H54 (cell line): Measurements from ENCODE around the gene TEAD1.

Experiments used
- DNase-seq: peaks from one replicate; pipeline ENCODE4 v3.0.0; 2011; ENCODE audit warnings: low spot score, mixed read lengths; ENCODE audit not compliant: insufficient read length
- FAIRE-seq: peaks from 3 replicates; lab custom pipeline; 2011; peaks lifted over from hg19 to GRCh38; lab: Jason Lieb, UNC
- POLR2A ChIP-seq: IDR thresholded peaks from 2 replicates; pipeline ENCODE4 v1.6.1; 2011; ENCODE audit warnings: low read depth, mild to moderate bottlenecking, low read length

The TEAD1 gene

GRCh38 chr11:12922980-12923507 is 248.8 kb downstream of the TEAD1 start:
- FAIRE-seq: no peak

GRCh38 chr11:12924650-12925049 is 250.4 kb downstream of the TEAD1 start:
- DNase-seq (no peak), FAIRE-seq (no peak)
- TF ChIP-seq POLR2A: no peak

More at GRCh38 chr11:12922980-12923507, 248.8 kb downstream of the TEAD1 start:
- TF ChIP-seq POLR2A: no peak
- no peak for DNase-seq

GRCh38 chr11:12925520-12925919 is 251.3 kb downstream of the TEAD1 start:
- DNase-seq: no peak
- TF ChIP-seq POLR2A: no peak
- FAIRE-seq: no peak

- DNase-seq (no peak), FAIRE-seq (no peak)
- TF ChIP-seq POLR2A: no peak
These were observed 253.0 kb downstream of the TEAD1 start for GRCh38 chr11:12927221-12927620.

GRCh38 chr11:12927886-12928285 is 253.7 kb downstream of the TEAD1 start:
- TF ChIP-seq POLR2A: no peak
- FAIRE-seq (no peak), DNase-seq (no peak)

GRCh38 chr11:12930850-12931249 is 256.6 kb downstream of the TEAD1 start:
- no peak for TF ChIP-seq POLR2A
- DNase-seq (no peak), FAIRE-seq (no peak)

GRCh38 chr11:12932485-12932884 is 258.3 kb downstream of the TEAD1 start:
- no peak for TF ChIP-seq POLR2A

GRCh38 chr11:12936200-12936599 is 262.0 kb downstream of the TEAD1 start:
- TF ChIP-seq POLR2A: no peak
- no peak for DNase-seq
- FAIRE-seq: no peak

More at GRCh38 chr11:12932485-12932884, 258.3 kb downstream of the TEAD1 start:
- FAIRE-seq: no peak
- DNase-seq: no peak

- TF ChIP-seq POLR2A: no peak
- FAIRE-seq: no peak
- DNase-seq: no peak
These were observed 264.5 kb downstream of the TEAD1 start for GRCh38 chr11:12938590-12939247.

- DNase-seq (no peak), FAIRE-seq (no peak)
- no peak for TF ChIP-seq POLR2A
These were observed 267.4 kb downstream of the TEAD1 start for GRCh38 chr11:12941671-12942070.

GRCh38 chr11:12942157-12942556 is 267.9 kb downstream of the TEAD1 start:
- FAIRE-seq: no peak
- no peak for TF ChIP-seq POLR2A
- no peak for DNase-seq

- no peak for FAIRE-seq
- no peak for DNase-seq
- no peak for TF ChIP-seq POLR2A
These were observed 269.1 kb downstream of the TEAD1 start for GRCh38 chr11:12943311-12943710.

- TF ChIP-seq POLR2A: no peak
- FAIRE-seq (no peak), DNase-seq (no peak)
These were observed 270.7 kb downstream of the TEAD1 start for GRCh38 chr11:12944889-12945288.

- no peak for FAIRE-seq
- no peak for TF ChIP-seq POLR2A
- DNase-seq: no peak
These were observed 275.2 kb downstream of the TEAD1 start for GRCh38 chr11:12949453-12949852.

GRCh38 chr11:12950670-12951069 is 276.4 kb downstream of the TEAD1 start:
- no peak for TF ChIP-seq POLR2A
- FAIRE-seq (no peak), DNase-seq (no peak)
